Loucy (cell line): ENCODE results near the gene CACNA2D4.

Experiments used
- H2AFZ ChIP-seq: fragments of 200-600 bp; sonication (generic); 2 replicates; pipeline ENCODE4 v1.6.0; 2016; ENCODE audit warnings: antibody characterized with exemption, mild to moderate bottlenecking, low read length, moderate library complexity
- H3F3A ChIP-seq: fragments of 200-600 bp; 2 replicates; pipeline ENCODE4 v1.6.0; 2016; ENCODE audit warnings: antibody characterized with exemption, low read depth, mild to moderate bottlenecking
- H3K27me3 ChIP-seq: fragments of 200-600 bp; sonication (generic); 2 replicates; pipeline ENCODE4 v1.6.1; 2014; ENCODE audit warnings: low read length, mild to moderate bottlenecking; ENCODE audit not compliant: insufficient read depth, poor library complexity, severe bottlenecking
- H3K36me3 ChIP-seq: fragments of 200-600 bp; sonication (generic); 2 replicates; pipeline ENCODE4 v1.6.1; 2016; ENCODE audit warnings: low read length; ENCODE audit not compliant: insufficient read depth
- H3K4me1 ChIP-seq: fragments of 200-600 bp; sonication (generic); 2 replicates; pipeline ENCODE4 v1.5.1; 2014; ENCODE audit warnings: low read length, mild to moderate bottlenecking; ENCODE audit not compliant: insufficient read depth, poor library complexity, severe bottlenecking
- H3K4me2 ChIP-seq: fragments of 200-600 bp; sonication (generic); 2 replicates; pipeline ENCODE4 v1.6.0; 2014; ENCODE audit warnings: antibody characterized with exemption, low read length, low read depth, mild to moderate bottlenecking; ENCODE audit not compliant: poor library complexity, severe bottlenecking
- H3K4me3 ChIP-seq: fragments of 200-600 bp; sonication (generic); 2 replicates; pipeline ENCODE4 v1.5.1; 2014; ENCODE audit warnings: low read length, mild to moderate bottlenecking, mixed read lengths; ENCODE audit not compliant: poor library complexity, severe bottlenecking
- H3K79me2 ChIP-seq: fragments of 200-600 bp; sonication (generic); 2 replicates; pipeline ENCODE4 v1.6.1; 2014; ENCODE audit warnings: low read length; ENCODE audit not compliant: insufficient read depth
- H3K9ac ChIP-seq: fragments of 200-600 bp; sonication (generic); 2 replicates; pipeline ENCODE4 v1.6.0; 2014; ENCODE audit warnings: mild to moderate bottlenecking, low read depth, low read length, moderate library complexity; ENCODE audit not compliant: poor library complexity, severe bottlenecking
- H3K9me2 ChIP-seq: fragments of 200-600 bp; sonication (generic); replicated peaks from 2 replicates; pipeline ENCODE4 v1.6.1; 2016; ENCODE audit warnings: low read depth, low read length, mixed read lengths
- H3K9me3 ChIP-seq: fragments of 200-600 bp; sonication (generic); 2 replicates; pipeline ENCODE4 v1.6.1; 2014; ENCODE audit warnings: mild to moderate bottlenecking, antibody characterized with exemption, low read length, low read depth; ENCODE audit not compliant: insufficient read depth
- H4K20me1 ChIP-seq: fragments of 200-600 bp; sonication (generic); 2 replicates; pipeline ENCODE4 v1.6.0; 2014; ENCODE audit warnings: antibody characterized with exemption, low read length, mild to moderate bottlenecking; ENCODE audit not compliant: insufficient read depth, poor library complexity, severe bottlenecking
- EZH2phosphoT487 ChIP-seq: fragments of 200-600 bp; IDR thresholded peaks from 2 replicates; pipeline ENCODE4 v1.6.1; 2018; ENCODE audit warnings: antibody characterized with exemption, mild to moderate bottlenecking, moderate library complexity, borderline replicate concordance
- TF ChIP-seq, protein P1 (sequence below): fragments of 200-600 bp; sonication (generic); conservative IDR thresholded peaks from 2 replicates; pipeline ENCODE4 v1.5.1; 2014; ENCODE audit warnings: mild to moderate bottlenecking, antibody characterized with exemption, low read length

Gene CACNA2D4

DNA sequence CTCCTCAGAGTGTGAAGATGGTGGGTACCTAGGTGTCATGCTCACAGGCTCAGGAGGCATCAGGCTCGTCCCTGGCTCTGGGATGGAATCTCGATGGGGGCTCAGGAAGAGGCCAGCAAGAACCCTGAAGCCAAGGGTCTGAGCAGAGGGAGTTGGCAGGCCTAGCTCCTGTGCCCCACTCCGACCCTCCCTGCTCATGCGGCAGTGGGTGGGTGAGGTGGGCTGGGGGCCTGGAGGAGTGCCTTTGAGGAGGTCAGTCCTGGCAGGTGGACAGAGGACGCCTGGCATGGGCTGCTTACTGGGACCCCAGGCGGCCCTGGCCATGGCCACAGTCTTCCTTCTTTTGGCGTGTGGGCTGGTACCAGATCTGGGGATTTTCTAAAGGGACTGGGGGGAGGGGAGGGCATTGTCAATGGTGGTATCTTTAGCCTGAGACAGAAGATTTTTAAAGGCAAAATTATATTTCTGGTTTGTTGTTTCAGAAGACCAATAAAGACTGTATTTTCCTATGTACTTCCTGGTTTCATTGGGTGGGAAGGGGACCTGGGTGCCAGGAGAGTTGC, 82.1 kb downstream of the CACNA2D4 start:
- no peaks in the 10 kb centered on the region for H3K79me2 ChIP-seq
- no peaks in the 10 kb centered on the region for H3K9me2 ChIP-seq
- no peaks in the 10 kb centered on the region for H3K36me3 ChIP-seq
- H3K4me3 ChIP-seq, result no peak overlapping the region
- H3K4me1 ChIP-seq, result peaks cover 42% of the 10 kb centered on the region
- H3K9ac ChIP-seq, result no peak overlapping the region
- H4K20me1 ChIP-seq, result no peaks in the 10 kb centered on the region
- TF ChIP-seq EZH2phosphoT487, result no peak
- H3F3A ChIP-seq, result no peaks in the 10 kb centered on the region; the same call in 1 of the 2 replicates
- no peaks in the 10 kb centered on the region for H3K9me3 ChIP-seq
- H3K4me2 ChIP-seq, result no peak overlapping the region
- H2AFZ ChIP-seq, result no peak overlapping the region
- no peaks in the 10 kb centered on the region for H3K27me3 ChIP-seq

DNA sequence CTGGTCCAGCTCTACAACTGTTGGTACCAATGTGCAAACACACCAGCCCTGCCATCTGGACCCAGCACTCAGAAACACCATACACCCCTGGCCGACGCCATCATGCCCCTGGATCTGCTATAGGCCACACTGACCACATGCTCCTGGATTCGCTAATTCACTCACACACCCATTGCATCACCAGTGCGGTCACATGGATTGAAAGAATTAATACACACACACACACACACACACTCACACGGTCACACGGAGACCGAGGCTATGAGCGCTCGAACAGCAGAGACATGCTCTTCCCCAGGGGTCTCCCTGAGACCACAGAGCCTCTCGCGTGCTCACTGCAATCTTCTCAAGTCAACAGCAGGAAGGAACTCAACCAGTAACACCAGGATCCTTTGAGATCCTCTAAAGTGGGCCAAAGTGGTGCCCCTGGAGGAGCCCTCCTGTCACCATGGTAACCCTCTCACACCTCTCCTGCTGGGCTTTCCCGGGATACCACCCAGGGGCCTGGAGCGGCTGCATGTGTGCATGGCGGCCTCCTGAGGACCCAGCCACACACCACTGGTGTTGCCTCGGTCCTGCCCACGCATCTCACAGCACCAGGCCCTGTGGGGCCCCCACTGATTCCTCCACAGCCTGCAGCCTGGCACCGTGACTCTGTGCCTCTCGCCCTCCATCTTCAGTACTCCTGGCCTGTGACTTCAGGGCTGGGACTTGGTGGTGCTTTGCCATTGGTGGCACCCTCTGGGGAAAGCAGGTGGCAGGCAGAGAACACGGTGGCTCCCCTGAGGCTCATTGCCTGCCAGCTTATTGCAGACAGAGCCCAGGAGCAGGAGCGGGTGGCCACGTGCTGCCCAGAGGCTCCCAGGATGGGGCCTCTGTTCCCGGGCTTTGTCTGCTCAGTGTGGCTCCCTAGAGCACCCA, 83.0 kb downstream of the CACNA2D4 start:
- Histone ChIP-seq H3K4me3 (no peak overlapping the region), H3K9me3 (no peaks in the 10 kb centered on the region), H4K20me1 (no peaks in the 10 kb centered on the region), H3K27me3 (no peaks in the 10 kb centered on the region), H3K4me2 (no peak overlapping the region), H3K9ac (no peak overlapping the region), H3K36me3 (no peaks in the 10 kb centered on the region), H2AFZ (no peak overlapping the region), H3K79me2 (no peaks in the 10 kb centered on the region), H3K4me1 (peaks cover 35% of the 10 kb centered on the region), H3F3A (no peaks in the 10 kb centered on the region; the same call in 1 of the 2 replicates), H3K9me2 (no peaks in the 10 kb centered on the region)
- TF ChIP-seq EZH2phosphoT487, result no peak
- TF ChIP-seq, protein P1, sequence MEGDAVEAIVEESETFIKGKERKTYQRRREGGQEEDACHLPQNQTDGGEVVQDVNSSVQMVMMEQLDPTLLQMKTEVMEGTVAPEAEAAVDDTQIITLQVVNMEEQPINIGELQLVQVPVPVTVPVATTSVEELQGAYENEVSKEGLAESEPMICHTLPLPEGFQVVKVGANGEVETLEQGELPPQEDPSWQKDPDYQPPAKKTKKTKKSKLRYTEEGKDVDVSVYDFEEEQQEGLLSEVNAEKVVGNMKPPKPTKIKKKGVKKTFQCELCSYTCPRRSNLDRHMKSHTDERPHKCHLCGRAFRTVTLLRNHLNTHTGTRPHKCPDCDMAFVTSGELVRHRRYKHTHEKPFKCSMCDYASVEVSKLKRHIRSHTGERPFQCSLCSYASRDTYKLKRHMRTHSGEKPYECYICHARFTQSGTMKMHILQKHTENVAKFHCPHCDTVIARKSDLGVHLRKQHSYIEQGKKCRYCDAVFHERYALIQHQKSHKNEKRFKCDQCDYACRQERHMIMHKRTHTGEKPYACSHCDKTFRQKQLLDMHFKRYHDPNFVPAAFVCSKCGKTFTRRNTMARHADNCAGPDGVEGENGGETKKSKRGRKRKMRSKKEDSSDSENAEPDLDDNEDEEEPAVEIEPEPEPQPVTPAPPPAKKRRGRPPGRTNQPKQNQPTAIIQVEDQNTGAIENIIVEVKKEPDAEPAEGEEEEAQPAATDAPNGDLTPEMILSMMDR, result no peak

GRCh38 chr12:1834186-1834925, 84.1 kb downstream of the CACNA2D4 start:
- Histone ChIP-seq H4K20me1 (no peaks in the 10 kb centered on the region), H3F3A (no peaks in the 10 kb centered on the region), H3K27me3 (no peaks in the 10 kb centered on the region), H3K36me3 (no peaks in the 10 kb centered on the region), H3K4me2 (no peak overlapping the region), H3K4me1 (peaks cover 26% of the 10 kb centered on the region), H3K9me3 (no peaks in the 10 kb centered on the region), H3K4me3 (no peak overlapping the region), H3K9ac (no peak overlapping the region), H3K79me2 (no peaks in the 10 kb centered on the region), H2AFZ (no peak overlapping the region), H3K9me2 (no peaks in the 10 kb centered on the region)
- TF ChIP-seq, protein P1, result no peak
- TF ChIP-seq EZH2phosphoT487, result no peak
